HG03045 (cell line): ENCODE results near the gene RFLNA.

Experiments used
- ATAC-seq: cut with Tn5 transposase; IDR thresholded peaks from one replicate; pipeline ENCODE4 v1.9.1; 2021; ENCODE audit warnings: mild to moderate bottlenecking, moderate library complexity; ENCODE audit not compliant: unreplicated experiment

Gene RFLNA, protein sequence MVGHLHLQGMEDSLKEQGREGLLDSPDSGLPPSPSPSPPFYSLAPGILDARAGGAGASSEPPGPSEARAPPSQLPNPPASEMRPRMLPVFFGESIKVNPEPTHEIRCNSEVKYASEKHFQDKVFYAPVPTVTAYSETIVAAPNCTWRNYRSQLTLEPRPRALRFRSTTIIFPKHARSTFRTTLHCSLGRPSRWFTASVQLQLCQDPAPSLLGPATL

DNA sequence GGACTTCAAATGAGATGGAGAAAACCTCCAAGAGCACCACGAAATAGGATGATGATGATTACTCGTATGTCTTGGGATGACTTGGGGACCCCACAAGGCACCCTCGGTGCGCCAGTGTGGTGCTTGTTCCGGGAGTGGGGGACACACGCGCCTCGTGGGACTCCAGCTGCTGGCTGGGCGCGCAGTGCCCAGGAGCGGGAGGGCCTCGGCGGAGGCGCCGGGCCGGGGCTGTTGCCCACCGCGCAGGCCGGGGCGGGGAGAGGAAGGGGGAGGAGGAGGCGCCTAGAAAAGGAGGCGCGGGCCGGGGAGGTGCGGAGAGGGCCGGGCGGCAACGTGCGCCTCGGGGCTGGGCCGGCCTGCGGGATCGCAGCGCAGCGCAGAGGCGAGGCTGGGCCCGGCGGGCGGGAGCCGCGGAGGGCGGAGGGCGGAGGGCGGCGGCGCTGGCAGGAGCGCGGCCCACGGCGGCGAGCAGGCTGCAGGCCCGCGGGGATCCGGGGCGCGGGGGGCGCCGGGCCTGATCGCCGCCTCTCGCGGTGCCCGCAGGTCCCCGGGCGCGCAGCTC, at the start of gene RFLNA:
TSS of gene RFLNA (plus strand) at position 314 of the 562 bp plus-strand sequence. CDS start 337 bp downstream, outside the sequence.
- no peak for ATAC-seq

DNA sequence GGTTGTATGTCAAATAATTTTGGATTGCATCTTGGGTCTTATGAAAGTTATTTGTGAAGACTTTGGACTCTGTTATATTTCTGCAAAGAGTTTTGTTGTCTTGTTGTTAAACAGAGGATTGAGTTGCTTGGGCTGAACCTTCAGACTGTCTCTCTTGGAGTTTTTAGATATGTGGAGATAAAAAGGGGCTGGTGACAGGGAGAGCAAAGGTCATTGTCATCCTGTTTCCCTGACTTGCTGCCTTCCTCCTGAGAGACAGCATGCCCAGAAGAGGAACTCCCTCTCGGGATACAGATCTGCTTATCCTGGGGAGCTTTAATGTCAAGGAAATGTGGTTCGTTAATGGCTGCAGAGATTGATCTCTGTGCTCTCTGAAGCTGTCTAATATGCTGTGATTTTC, 47.6 kb upstream of the RFLNA start:
- no peak for ATAC-seq

DNA sequence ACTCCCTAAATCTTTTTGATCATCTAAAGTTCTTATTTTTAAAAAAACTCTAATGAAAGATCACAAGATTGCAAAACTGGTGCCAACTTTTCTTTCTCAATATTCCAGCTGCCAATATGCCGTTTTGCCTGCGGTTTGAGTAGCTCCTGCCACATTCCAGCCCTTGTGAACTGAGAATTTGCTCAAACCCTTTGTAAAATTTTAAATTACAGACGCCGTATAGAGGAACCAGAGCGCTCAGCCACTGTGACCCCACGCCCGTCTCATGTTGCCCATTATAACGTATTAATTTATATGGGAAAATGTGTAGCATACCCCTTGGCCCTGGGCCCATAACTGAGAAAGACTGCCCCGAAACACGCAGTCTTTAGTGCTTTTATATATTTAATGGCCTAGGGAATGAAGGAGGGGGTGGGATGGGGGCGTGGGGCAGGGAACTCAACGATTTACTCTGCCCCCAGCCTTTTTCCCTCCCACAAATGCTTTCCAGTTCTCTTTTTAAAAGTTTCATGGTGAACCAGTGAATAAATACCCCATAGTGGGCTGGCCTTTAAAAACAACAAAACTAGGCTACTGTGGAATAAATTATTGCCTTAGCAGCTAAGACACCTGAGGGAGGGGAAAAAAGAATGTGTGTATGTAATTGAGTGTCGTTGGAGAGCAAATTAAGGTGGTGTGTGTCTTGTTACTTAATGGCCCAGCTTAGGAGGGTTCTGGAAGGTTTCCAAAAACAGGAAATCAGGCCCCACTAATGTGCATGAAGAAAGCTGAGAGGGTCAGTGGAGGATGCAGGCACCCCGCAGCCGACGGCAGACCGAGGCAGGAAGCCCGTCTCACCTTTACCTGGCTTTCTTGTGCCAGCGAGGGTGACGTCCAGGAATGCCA, 45.7 kb upstream of the RFLNA start:
- ATAC-seq: no peak

DNA sequence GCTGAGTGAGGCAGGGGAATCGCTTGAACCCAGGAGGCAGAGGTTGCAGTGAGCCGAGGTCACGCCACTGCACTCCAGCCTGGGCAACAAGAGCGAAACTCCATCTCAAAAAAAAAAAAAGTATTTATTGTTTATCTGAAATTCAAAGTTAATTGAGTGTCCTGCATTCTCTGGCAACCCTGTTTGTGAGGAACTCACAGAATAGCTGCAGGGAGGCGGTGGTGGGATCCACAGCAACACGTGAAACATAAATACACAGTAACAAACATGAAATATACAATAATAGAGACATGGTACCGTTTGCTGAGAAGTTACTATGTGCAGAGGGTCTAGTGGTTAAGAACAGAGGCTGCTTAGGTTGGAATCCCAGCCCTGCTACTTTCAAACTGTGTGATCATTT, 43.7 kb upstream of the RFLNA start:
- no peak for ATAC-seq

DNA sequence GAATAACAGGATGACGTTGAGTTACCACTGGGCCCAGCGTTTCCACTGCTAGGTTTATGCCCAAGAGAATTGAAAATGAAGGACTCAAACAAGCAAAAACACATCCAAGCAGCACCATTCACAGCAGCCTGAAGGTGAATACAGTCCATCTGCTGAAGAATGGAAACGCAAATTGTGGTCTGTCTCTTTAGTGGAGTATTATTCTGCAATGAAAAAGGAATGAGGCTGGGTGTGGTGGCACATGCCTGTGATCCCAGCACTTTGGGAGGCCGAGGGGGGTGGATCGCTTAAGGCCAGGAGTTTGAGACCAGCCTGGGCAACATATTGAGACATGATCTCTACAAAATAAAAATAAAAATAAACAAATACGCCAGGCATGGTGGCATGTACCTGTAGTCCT, 41.9 kb upstream of the RFLNA start:
- ATAC-seq: no peak

DNA sequence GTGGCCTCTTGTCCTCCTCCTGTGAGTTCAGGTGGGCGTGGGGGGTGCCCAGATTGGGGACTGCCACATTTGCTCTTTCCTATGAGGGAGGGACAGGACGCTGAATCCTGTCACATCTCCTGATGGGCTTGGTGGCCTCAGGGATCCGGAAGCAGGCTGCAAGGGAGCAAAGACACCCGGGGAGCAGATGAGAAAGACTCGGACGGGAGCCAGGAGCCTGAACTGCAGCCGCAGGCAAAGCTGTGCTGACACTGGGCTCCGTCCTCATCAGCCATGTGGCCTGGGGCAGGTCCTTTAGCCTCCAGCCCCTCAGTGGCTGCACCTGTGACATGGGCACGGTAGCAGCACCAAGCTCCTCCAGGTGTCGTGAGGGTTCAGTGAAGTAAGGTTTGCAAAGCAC, 40.8 kb upstream of the RFLNA start:
- no peak for ATAC-seq

DNA sequence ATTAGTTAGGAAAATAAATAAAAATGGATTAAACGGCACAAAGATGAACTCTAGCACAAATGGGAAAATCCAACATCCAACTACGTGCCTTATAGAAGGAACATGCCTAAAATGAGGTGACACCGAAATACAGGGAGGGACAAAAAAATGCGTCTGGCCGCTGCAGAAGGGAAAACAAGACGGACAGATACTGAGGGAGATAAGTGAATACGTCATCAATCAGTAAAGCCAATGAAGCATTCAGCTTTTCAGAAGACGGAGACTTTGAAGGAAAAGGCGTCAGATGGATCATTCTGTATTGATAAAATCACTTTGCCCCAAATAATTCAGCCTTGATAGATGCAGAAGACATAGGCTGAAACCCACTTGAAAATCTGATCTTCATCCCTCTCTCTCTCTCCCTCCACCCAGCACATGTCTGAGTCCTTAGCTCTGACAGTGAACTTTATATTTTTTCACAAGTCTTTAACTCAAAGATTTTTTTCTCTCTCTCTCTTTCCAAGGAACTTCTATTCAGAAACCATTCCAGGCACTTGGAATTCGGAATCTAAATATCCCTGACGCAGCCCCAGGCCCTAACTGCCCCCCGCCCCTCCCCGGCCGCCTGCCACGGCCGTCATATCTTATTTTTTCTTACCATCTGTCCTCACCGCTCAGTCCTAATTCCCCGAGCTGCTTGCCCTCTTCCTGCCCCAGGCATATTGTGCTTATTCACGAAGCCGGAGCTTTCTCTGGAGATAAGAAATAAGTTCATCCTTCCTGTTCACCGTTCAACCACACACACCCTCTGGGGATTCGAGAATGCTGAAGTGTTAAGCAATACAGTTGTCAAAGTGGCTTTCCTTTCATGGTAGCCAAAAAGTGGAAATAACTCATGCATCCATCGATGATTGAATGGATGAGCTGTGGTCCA, 35.5 kb upstream of the RFLNA start:
- ATAC-seq: no peak

DNA sequence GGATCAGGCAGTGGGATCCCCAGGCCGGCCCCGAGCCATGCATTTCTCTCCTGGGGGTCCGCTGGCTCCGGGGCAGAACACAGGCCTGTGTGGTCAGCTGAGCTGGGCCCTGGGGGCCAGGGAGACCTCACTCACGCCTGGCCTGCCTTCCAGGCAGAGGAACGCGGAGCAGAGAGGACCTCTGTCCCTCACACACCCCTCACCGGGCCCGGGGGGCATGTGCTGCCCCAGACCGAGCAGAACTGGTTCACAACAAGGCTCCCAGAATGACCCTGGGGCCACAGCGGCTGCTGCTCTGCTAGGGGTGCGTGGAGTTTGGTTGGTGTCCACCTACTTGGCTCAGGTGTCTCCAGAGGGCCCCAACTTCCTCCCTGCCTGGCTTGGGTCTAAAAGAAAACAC, 33.0 kb upstream of the RFLNA start:
- no peak for ATAC-seq

DNA sequence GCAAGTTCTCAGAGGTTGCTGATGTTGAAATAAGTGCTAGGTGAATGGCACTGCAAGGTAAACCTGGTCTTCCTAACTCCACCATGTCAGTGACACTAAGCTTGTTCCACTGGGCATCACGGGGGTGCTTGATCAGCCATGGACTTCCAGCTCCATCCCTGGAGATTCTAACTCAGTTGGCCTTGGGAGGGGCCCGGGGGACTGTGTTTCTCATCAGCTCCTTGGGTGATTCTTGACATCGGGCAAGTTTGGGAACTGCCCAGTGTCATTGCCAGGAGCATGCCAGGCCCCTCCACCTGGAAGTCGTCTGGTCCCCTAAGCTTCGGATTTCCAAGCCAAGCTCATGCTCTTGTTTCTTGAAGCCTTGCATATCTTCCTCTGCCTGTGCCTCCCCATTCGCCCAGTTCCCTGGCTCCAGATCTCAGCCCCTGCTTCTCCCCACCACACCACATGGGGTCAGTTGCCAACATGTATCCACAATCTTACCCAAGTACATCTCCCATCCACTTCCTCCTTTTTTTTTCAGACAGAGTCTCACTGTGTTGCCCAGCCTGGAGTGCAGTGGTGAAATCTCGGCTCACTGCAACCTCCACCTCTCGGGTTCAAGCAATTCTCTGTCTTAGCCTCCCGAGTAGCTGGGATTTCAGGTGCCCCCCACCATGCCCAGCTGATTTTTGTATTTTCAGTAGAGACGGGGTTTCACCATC, 30.7 kb upstream of the RFLNA start:
- no peak for ATAC-seq

DNA sequence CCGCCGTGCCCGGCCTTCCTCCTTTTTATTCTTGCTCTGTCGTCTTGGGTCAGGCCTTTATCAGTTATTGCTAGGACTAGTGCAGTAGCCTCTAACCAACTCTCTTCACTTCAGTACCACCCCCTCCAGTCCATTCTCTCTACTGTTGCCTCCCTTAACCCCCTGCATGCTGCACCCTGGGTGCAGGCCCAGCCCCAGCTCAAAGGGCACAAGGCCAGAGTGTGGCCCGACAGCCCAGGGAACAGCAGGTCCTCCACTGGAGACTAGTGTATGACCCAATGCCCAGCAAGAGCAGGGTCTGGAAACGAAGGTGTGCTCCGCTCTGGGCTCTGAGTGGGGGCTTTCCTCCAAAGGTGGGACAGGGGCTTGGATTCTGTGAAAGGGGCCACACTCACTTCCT, 30.0 kb upstream of the RFLNA start:
- no peak for ATAC-seq

DNA sequence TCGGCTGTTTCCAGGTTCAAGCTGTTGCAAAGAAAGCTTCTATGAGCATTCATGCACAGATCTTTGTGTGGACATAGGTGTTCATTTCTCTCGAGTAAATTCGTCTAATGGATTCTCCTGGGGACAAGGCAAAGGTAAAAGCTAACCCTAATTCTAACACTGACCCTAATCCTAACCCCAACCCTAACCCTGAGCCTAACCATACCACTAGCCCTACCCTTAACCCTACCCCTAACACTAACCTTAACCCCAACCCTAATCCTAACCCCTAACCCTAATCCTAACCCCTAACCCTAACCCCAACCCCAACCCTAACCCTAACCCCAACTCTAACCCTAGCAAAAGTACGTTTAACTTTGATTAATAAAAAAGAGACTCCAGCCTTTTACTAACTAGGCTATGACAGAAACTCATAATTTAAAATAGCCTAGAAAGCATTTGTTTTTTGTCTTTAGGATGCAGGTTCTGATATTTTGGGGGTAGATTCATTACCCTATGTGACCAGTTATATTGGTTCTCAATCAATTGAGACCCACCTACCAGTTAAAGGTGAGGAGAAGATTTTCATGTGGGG, 27.6 kb upstream of the RFLNA start:
- no peak for ATAC-seq

DNA sequence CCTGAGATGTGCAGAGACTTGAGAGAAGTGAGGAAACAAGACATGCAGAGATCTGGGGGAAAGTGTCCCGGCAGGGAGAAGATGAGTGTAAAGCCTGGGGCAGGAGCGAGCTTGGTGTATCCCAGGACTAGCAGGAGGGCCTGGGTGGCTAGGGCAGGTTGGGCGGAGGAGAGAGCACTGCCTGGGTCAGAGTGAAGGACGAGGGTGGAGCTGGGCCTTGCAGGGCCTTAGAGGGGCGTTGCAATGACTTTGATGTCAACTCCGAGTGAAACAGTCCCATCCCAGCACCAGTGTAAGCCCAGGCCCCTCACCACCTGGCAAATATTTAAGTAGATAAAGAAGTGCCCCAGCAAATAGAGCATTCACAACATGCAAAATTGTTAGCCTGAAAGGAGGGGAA, 24.2 kb upstream of the RFLNA start:
- ATAC-seq: no peak

DNA sequence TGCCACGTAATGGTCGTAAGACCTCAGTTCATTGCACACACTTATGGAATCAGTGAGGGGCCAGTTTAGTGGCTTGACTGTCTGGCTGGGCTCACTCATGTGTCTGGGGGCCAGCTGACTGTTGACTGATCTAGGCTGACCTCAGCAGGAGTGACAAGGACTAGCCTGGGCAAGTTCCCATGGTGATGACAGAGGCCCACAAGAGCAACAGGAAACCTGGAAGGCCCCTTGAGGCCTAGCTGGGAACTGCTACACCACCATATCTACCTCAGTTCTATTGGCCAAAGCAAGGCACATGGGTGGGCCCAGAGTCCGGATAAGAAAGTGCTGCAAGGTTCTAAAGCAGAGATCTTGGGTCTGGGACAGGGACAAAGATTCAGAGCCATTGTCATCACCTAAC, 21.3 kb upstream of the RFLNA start:
- ATAC-seq: no peak

DNA sequence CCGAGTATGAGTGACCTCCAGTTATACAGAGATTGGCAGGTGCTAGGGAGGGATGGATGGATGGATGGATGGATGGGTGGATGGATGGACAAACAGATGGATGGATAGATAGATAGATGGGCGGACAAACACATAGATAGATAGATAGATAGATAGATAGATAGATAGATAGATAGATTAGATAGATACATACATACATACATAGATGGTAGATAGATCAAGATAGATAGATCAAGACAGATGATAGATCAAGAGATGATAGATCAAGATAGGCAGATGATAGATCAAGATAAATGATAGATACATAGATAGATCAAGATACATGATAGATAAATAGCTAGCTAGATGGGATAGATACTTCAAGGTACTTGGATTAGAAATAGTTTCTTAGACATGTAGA, 18.6 kb upstream of the RFLNA start:
- ATAC-seq: no peak

DNA sequence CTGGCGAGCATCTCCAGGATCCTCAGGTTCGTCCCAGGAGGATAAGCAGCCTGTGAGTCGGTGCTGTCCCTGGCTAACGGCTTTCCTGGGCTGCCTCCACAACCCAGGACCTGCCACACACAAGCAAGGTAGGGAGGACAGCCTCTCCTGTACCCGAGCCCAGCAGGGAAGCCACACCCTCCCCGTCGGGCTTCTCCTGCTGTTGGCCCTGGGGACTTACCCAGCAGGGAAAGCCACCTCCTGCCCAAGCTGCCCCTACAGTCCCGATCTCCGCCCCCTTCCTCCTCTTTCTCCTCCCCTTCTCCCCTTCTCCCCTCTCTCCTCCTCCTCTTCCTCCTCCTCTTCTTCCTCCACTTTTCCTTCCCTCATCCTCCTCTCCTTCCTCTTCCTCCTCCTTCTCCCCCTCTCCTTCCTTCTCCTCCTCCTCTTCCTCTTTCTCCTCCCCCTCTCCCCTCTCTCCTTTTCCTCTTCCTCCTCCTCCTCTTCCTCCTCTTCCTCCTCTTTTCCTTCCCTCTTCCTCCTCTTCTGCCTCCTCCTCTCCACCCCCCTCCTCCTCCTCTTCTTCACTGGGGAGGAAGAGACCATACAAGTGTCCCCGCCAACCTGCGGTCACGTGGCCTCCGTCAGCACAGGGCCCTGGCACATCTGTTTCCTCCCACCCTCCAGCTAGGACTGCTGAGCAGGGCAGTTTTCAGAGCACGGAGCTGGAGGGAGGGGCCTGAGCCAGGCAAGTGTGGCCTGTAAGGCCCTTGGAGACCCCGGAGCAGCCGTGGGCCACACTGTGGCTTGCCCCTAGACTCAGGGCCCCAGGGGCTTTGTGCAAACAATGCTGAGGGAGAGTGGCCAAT, 17.3 kb upstream of the RFLNA start:
- ATAC-seq: no peak

DNA sequence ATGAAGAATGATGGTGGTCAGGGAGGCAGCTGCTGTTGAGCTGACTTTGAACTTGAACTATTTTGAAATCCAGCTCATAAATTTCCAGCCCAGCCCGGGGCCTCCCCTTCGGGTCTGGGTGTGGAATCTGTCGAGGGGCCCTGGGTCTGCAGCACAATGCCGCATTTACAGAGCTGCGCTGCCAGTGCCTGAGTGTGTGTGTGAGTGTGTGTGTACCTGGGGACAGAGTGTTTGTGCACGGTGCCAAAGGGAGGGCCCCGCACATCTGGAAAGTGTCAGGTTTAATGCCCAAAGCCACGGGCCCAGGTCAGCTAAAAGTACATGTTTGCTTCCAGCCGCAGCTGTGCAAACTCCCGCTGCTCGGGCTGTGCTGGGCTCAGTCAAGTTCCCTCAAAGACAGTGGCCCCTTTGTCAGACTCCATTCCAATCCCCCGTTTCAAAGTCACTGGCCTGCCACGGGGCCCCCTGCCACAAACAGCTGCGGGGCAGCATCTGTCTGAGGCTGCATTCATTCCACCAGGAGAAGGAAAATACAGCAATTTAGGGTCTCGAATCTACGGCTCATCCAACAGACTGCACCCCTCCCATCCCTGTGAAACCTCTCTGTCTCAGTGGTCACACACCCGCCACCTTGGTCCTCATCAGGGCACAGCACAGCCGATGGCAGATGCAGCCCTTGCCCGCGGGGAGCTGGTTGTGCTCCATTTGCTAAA, 16.3 kb upstream of the RFLNA start:
- no peak for ATAC-seq

DNA sequence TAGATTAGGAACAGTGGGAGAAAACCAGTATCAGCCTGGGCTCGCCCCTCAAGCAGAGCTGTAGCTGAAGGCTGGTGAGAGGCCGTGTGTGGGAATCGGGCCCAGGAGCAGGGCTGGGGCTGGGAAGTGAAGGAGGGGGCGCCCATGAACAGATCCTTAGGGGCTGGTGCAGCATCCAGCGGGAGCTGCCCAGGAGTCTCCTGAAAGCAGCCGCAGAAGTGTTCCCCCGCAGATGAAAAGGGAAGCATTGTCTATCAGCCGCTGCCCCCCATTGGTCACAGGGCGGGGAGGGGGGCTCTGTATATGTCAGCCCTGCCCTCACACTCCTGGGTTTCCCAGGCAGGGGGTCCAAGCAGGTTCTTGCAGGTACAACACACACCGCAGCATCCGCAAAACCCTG, 15.6 kb upstream of the RFLNA start:
- no peak for ATAC-seq

DNA sequence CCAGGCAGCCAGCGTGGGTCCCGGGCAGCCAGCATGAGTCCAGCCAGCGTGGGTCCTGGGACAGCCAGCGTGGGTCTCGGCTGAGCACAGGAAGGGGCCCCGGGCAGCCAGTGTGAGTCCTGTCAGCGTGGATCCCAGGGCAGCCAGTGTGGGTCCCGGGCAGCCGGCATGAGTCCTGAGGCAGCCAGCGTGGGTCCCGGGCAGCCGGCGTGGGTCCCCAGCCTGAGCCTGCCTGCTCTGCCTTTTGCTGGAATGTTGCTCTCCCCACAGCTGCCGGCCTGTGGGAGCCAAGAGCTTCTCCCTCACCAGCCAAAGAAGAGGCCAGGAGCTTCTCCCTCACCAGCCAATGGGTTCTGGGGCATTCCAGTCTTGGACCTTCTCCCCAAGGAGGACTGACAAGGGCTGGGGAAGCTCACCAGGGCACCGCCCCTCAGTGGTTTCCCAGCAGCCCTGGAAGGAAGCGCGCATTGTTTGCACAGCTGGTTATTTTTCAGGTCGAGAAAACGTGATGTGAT, 15.0 kb upstream of the RFLNA start:
- no peak for ATAC-seq
